Activated CD4-positive, alpha-beta memory T cell treated with anti-CD3 and anti-CD28 coated beads, Interleukin-2, amount 10 ng/mL, durations not matched to agents 7 days and 5 days (primary cell): ENCODE data around the gene SH3YL1. TPM values are rescaled to one million over a fixed set of nuclear protein-coding genes. Genes with fewer than 3 reads are reported as not detected.
A peak's percentile ranks its signal among the peaks of the same experiment; 100 is the strongest.
"Not testable (repeated sequence)": the region's sequence is repeated elsewhere in the genome, so short reads cannot be mapped to it uniquely, and the experiment has no call there.

Source experiments
- CTCF ChIA-PET: fragments of 350-600 bp; sonication (Branson Sonifier 250); formaldehyde crosslinking; loops from one replicate; lab custom pipeline; 2021; ENCODE audit warnings: antibody characterized with exemption, inconsistent platforms; lab: Charles Lee
- POLR2A ChIA-PET: fragments of 350-600 bp; sonication (Branson Sonifier 250); formaldehyde crosslinking; loops from one replicate; lab custom pipeline; 2021; ENCODE audit warnings: antibody characterized with exemption; lab: Charles Lee
- DNase-seq: peaks from one replicate; pipeline ENCODE4 v3.0.0-alpha.2; 2020
- H3K27ac Mint-ChIP-seq: one replicate; pipeline ENCODE4 v1.8.0; 2021; ENCODE audit warnings: mild to moderate bottlenecking, mixed read lengths
- H3K27me3 Mint-ChIP-seq: one replicate; pipeline ENCODE4 v1.8.0; 2021; ENCODE audit warnings: mixed read lengths
- H3K36me3 Mint-ChIP-seq: one replicate; pipeline ENCODE4 v1.8.0; 2021; ENCODE audit warnings: low read depth, mixed read lengths
- H3K4me1 Mint-ChIP-seq: one replicate; pipeline ENCODE4 v1.8.0; 2021; ENCODE audit warnings: mixed read lengths
- H3K4me3 Mint-ChIP-seq: one replicate; pipeline ENCODE4 v1.8.0; 2021; ENCODE audit warnings: mild to moderate bottlenecking, mixed read lengths
- H3K9me3 Mint-ChIP-seq: one replicate; pipeline ENCODE4 v1.8.0; 2021; ENCODE audit warnings: mixed read lengths
- total RNA-seq, 2 experiments: library from RNA; stranded (reverse); gene quantifications; one replicate each; pipeline ENCODE4 v1.2.3, GENCODE V29; 2021

Gene SH3YL1
- total RNA-seq, 2 experiments from 2014 or later: 15.8 to 18.0 TPM

DNA sequence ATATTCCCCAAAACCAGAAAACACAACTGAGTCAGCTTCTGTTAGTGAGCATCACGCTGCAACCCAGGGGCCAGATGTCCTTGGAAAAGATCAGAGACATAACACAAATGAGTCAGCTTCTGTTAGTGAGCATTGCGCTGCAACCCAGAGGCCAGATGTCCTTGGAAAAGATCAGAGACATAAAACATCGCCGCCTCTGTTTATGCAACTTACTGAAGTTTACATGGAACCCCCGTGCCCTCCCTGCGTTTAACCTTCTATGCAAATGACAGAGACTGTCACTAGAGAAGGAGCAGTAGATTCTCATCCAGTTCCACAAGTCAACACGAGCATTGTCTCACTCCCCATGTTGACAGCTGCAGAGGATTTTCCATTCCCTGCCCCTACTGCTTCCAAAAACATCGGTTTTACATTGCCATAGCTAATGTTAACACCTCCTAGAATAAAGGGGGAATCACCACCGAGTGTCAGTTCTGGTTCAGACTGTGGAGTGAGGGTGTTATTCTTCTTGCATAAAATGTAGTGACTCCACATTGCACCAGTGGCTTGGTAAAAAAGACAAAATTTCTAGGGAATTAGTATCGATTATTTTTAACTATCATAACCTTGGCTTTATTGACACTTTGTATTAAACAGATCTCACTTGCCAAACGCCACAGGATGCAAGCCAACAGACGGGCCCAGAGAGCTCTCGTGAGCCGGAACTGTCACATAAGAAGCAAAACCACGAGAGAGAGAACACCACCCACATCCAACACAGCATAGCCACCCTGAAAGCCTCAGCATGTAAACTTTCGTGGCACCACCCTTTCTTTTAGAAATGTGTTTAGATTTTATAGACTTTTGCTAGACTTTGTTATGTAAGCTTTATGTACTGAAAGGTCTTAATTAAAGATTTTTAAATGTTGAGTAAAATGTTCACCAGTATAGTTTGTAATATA, 87.7 kb downstream of the SH3YL1 start:
- CTCF ChIA-PET: interaction anchor here (0.9 to 1.1 kb wide), 3 partner anchors 138 to 462 kb away, joined by 3 to 5 read pairs (median 3); no protein-coding TSS in a partner anchor
- H3K27me3 Mint-ChIP-seq: peaks cover 21% of the 10 kb centered on the region
- peak; percentile 71 for DNase-seq
- POLR2A ChIA-PET: interaction anchor here (0.6 to 1.7 kb wide), 5 partner anchors 10 to 130 kb away, joined by 3 to 5 read pairs (median 3); partner anchors contain the start of genes ACP1 and FAM110C
- H3K4me3 Mint-ChIP-seq: peak overlapping the region; percentile 39
- H3K36me3 Mint-ChIP-seq: no peaks in the 10 kb centered on the region
- peak overlapping the region; percentile 61 for H3K27ac Mint-ChIP-seq
- H3K4me1 Mint-ChIP-seq: peaks cover 31% of the 10 kb centered on the region
- no peaks in the 10 kb centered on the region for H3K9me3 Mint-ChIP-seq

DNA sequence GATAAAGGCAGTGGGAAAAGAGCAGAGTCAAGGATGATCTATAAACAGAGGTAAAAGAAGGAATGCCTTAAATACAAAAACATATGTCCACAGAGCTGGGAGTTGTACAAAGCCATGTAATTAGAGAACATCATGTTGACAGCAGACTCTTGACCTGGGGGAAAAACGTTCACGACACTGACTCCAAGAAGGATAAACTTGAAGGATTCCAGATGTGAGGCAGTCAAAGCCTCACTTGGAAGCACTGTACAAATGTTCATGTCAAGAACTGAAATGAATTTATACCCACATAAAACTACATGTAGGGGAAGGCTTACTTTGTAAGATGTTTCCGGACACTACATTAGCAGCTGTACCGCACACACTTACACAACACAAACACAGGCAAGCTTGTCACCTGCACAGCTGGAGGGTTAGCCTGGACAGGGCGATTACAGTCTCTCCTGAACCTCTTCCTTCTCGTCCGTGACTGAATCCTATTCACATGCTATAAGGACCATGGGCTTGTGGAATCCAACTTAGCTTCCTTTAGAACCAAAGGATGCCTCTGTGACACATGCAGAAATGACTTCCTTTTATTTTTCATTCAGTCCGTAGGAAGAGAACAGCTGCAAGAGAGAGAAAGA, 88.6 kb downstream of the SH3YL1 start:
- Mint-ChIP-seq H3K27me3 (peaks cover 21% of the 10 kb centered on the region), H3K4me3 (peak overlapping the region; percentile 39), H3K4me1 (peaks cover 31% of the 10 kb centered on the region), H3K27ac (no peak overlapping the region), H3K9me3 (no peaks in the 10 kb centered on the region), H3K36me3 (no peaks in the 10 kb centered on the region)
- DNase-seq: no peak
- ChIA-PET POLR2A (interaction anchor here (0.6 to 1.1 kb wide), 2 partner anchors 18 to 89 kb away, joined by 3 read pairs; partner anchors contain the start of gene ACP1), CTCF (interaction anchor here (0.9 to 1.1 kb wide), 2 partner anchors 137 to 164 kb away, joined by 3 to 5 read pairs; no protein-coding TSS in a partner anchor)

DNA sequence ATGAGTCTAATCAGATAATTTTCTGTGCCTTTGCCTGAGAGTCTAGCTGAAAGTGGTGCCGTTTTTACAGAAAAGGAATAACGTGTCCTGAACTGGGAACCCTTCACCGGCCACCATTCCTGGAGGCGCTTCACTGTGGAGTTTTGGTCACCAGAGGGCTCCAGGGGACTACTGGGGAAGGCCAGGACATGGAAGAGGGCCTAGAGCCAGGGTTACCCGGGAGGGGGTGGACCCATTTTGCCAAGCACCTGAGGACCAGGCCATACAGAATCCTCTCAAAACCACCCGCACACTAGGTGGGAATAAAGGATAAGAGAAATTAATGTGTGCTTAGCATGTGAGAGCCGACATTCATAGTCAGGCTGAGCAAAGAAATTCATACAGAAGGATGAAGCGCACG, 91.7 kb downstream of the SH3YL1 start:
- peaks cover 17% of the 10 kb centered on the region for H3K27me3 Mint-ChIP-seq
- H3K9me3 Mint-ChIP-seq, CTCF ChIA-PET, POLR2A ChIA-PET, H3K4me3 Mint-ChIP-seq, DNase-seq, H3K27ac Mint-ChIP-seq, H3K36me3 Mint-ChIP-seq: not testable (repeated sequence)
- peaks cover 22% of the 10 kb centered on the region for H3K4me1 Mint-ChIP-seq

DNA sequence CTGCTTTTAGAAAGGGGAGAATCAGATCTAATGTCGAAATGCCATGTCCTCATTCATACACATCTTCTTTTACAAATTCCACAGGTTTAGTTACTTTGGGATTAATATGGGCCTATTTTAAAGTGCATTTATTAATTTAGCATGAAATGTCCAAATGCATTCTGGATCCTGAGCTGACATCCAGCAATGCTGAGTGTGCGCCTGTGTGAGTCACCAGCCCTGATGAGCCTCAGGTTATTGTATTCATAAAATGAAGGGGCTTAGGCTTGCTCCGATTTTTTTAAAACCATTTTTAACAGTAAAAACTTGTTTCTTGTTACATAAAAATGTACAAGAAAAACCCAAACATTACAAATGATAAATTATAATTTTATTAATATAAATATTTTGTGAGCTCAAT, 94.1 kb downstream of the SH3YL1 start:
- ChIA-PET CTCF (no interaction called here), POLR2A (no interaction called here)
- DNase-seq: no peak
- Mint-ChIP-seq H3K4me1 (no peaks in the 10 kb centered on the region), H3K27ac (no peak overlapping the region), H3K27me3 (peaks cover 17% of the 10 kb centered on the region), H3K9me3 (no peaks in the 10 kb centered on the region), H3K36me3 (no peaks in the 10 kb centered on the region), H3K4me3 (no peak overlapping the region)

Other genes with a start within 250 kb of the SH3YL1 start
- gene FAM110C, start 217.5 kb downstream of the SH3YL1 start, total RNA-seq: 1 to 10 TPM; 4.8 to 5.1 TPM
- 10 to 100 TPM; 89.2 to 98.3 TPM for gene ACP1, start 915 bp upstream of the SH3YL1 start, total RNA-seq
- gene ALKAL2, start 24.1 kb upstream of the SH3YL1 start, total RNA-seq: not detected